Activated CD8-positive, alpha-beta memory T cell treated with anti-CD3 and anti-CD28 coated beads, Interleukin-2, amount 50 U/mL, for 24 hours (primary cell): ENCODE measurements around the gene NFE2.
"Not testable (repeated sequence)": the region's sequence is repeated elsewhere in the genome, so short reads cannot be mapped to it uniquely, and the experiment has no call there.

ENCODE experiments used
- DNase-seq: peaks from one replicate; pipeline ENCODE4 v3.0.0-alpha.2; 2020; ENCODE audit errors: extremely low read depth

NFE2 gene

GRCh38 chr12:54300732-54301427 lies at the start of gene NFE2:
NFE2 (minus strand) TSS chr12:54301015; CDS start chr12:54295248, 5,767 bp downstream.
- no peak for DNase-seq

GRCh38 chr12:54349679-54350078 lies 48.9 kb upstream of the NFE2 start:
- no peak for DNase-seq

- DNase-seq = no peak
Observed at GRCh38 chr12:54349036-54349435, 48.2 kb upstream of the NFE2 start.

GRCh38 chr12:54341378-54342300 lies 40.8 kb upstream of the NFE2 start:
- no peak for DNase-seq

- DNase-seq = no peak
Observed at GRCh38 chr12:54340846-54341245, 40.0 kb upstream of the NFE2 start.

- DNase-seq = no peak
Observed at GRCh38 chr12:54338698-54339296, 38.0 kb upstream of the NFE2 start.

- no peak for DNase-seq
Observed at GRCh38 chr12:54337854-54338650, 37.2 kb upstream of the NFE2 start.

- no peak for DNase-seq
Observed at GRCh38 chr12:54337280-54337842, 36.5 kb upstream of the NFE2 start.

GRCh38 chr12:54333420-54334034 lies 32.7 kb upstream of the NFE2 start:
- no peak for DNase-seq

- no peak for DNase-seq
Observed at GRCh38 chr12:54331461-54331860, 30.6 kb upstream of the NFE2 start.

- DNase-seq = no peak
Observed at GRCh38 chr12:54330442-54330841, 29.6 kb upstream of the NFE2 start.

- no peak for DNase-seq
Observed at GRCh38 chr12:54329759-54330158, 28.9 kb upstream of the NFE2 start.

GRCh38 chr12:54328595-54329337 lies 28.0 kb upstream of the NFE2 start:
- DNase-seq = no peak

- not testable (repeated sequence) for DNase-seq
Observed at GRCh38 chr12:54325442-54326109, 24.8 kb upstream of the NFE2 start.

- DNase-seq = peak; percentile 92
Observed at GRCh38 chr12:54324617-54325441, 24.0 kb upstream of the NFE2 start, which contains the start of gene COPZ1. COPZ1 (plus strand) TSS chr12:54325131; CDS start chr12:54325164, 33 bp downstream.

GRCh38 chr12:54321363-54321762 lies 20.5 kb upstream of the NFE2 start:
- no peak for DNase-seq

GRCh38 chr12:54312309-54312708 lies 11.5 kb upstream of the NFE2 start:
- not testable (repeated sequence) for DNase-seq

GRCh38 chr12:54311051-54311450 lies 10.2 kb upstream of the NFE2 start:
- DNase-seq = no peak
